Left lung (tissue), 10 donors: ENCODE data around the gene APOF. TPM values are rescaled to one million over a fixed set of nuclear protein-coding genes. Genes with fewer than 3 reads are reported as not detected.
"Not testable (repeated sequence)": the region's sequence is repeated elsewhere in the genome, so short reads cannot be mapped to it uniquely, and the experiment has no call there.

Experiments used
- ATAC-seq: fragments of 200-7000 bp; cut with Tn5 transposase; one replicate; pipeline ENCODE4 v1.9.1; 2020; ENCODE audit warnings: moderate library complexity
- DNase-seq, 4 donors: peaks; one replicate each; pipeline ENCODE4 v3.0.0-alpha.2; 2013 to 2020
- H3K27ac ChIP-seq, 2 donors: fragments of 200-600 bp; sonication (generic) in 1 of 2; one replicate each; pipeline versions ENCODE4 v1.5.0 to v1.8.0; 2020 to 2021
- H3K27me3 ChIP-seq, 2 donors: fragments of 200-600 bp; sonication (generic) in 1 of 2; one replicate each; pipeline versions ENCODE4 v1.5.0 to v1.8.0; 2020 to 2021
- H3K36me3 ChIP-seq, 2 donors: fragments of 200-600 bp; sonication (generic) in 1 of 2; one replicate each; pipeline versions ENCODE4 v1.5.0 to v1.8.0; 2020 to 2021
- H3K4me1 ChIP-seq, 2 donors: fragments of 200-600 bp; one replicate each; pipeline ENCODE4 v1.8.0; 2021
- H3K4me3 ChIP-seq, 2 donors: fragments of 200-600 bp; sonication (generic) in 1 of 2; one replicate each; pipeline versions ENCODE4 v1.5.0 to v1.8.0; 2020 to 2021; ENCODE audit warnings: mild to moderate bottlenecking in 1 of 2
- H3K9me3 ChIP-seq, 2 donors: fragments of 200-600 bp; sonication (generic) in 1 of 2; one replicate each; pipeline versions ENCODE4 v1.5.0 to v1.8.0; 2020 to 2021
- CTCF ChIP-seq, 2 donors: fragments of 200-600 bp; sonication (generic) in 1 of 2; IDR thresholded peaks; one replicate each; pipeline versions ENCODE4 v1.5.0 to v1.8.0; 2021; ENCODE audit warnings: antibody characterized with exemption in 2 of 2
- intact Hi-C, 2 donors: fragments of 100-400 bp; cut with DNase I; formaldehyde crosslinking; loops; one replicate each; pipeline versions ENCODE4 v1.11.2 to v1.14.2; 2022
- polyA plus RNA-seq, 6 donors: library from polyadenylated mRNA; unstranded; fragments of 120-200 nt; gene quantifications; one replicate each; pipeline ENCODE4 v1.2.1, GENCODE V29; 2013; ENCODE audit not compliant: insufficient read length in 6 of 6
- total RNA-seq, 2 donors: library from RNA; stranded (reverse); fragmentation: NEBNext Ultra II Directional; extraction: Animal tissue kit (Norgen Biotek cat#: 25700); gene quantifications; one replicate each; pipeline ENCODE4 v1.2.1, GENCODE V29; 2021
- donor health status: DM: no; HTN: yes; CAD: no.
- donor health status: DM: no; HTN: no; CAD: no.

The APOF gene
- total and polyA plus RNA-seq, 8 donors: 0.13 to 0.18 (median 0.13) TPM; not detected in 5

- H3K9me3 ChIP-seq: no peaks in the 10 kb centered on the region
Observed at GRCh38 chr12:56337753-56338251, 24.9 kb downstream of the APOF start.

GRCh38 chr12:56336361-56337167 lies 26.1 kb downstream of the APOF start:
- DNase-seq (peak in 1 of 4 donors; percentile 58), ATAC-seq (no peak)
- no peaks in the 10 kb centered on the region for H3K27me3 ChIP-seq
- no peaks in the 10 kb centered on the region for H3K9me3 ChIP-seq
- no peak overlapping the region for H3K4me3 ChIP-seq
- intact Hi-C loops: no loop called here
- H3K4me1 ChIP-seq: peaks cover 0 to 50% of the 10 kb centered on the region in 2 donors
- no peak for TF ChIP-seq CTCF (IDR thresholded peaks at IDR 0.05)
- peaks cover 0 to 6% of the 10 kb centered on the region in 2 donors for H3K36me3 ChIP-seq
- peak overlapping the region in 1 of 2 donors; percentile 33 for H3K27ac ChIP-seq

More at GRCh38 chr12:56337753-56338251, 24.9 kb downstream of the APOF start:
- TF ChIP-seq CTCF (IDR thresholded peaks at IDR 0.05): no peak
- H3K27me3 ChIP-seq: no peaks in the 10 kb centered on the region
- intact Hi-C loops: no loop called here
- no peak for ATAC-seq
- peaks cover 0 to 19% of the 10 kb centered on the region in 2 donors for H3K36me3 ChIP-seq
- DNase-seq: no peak
- peak overlapping the region in 1 of 2 donors; percentile 67 for H3K27ac ChIP-seq
- no peak overlapping the region for H3K4me3 ChIP-seq
- H3K4me1 ChIP-seq: peaks cover 0 to 47% of the 10 kb centered on the region in 2 donors

DNA sequence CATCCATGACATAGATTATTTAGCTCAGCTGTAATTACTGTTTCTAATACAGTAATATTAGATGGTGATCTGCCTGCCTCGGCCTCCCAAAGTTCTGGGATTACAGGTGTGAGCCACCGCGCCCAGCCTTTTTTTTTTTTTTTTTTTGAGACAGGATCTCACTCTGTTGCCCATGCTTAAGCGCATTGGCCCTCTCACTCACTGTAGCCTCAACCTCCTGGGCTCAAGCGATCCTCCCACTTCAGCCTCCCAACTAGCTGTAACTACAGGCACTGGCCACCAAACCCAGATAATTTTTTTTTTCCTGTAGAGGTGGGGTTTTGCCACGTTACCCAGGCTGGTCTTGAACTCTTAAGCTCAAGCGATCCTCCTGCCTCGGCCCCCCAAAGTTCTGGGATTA lies 27.1 kb downstream of the APOF start:
- ATAC-seq, intact Hi-C loops, H3K9me3 ChIP-seq, H3K4me3 ChIP-seq, H3K36me3 ChIP-seq, DNase-seq, H3K27ac ChIP-seq, H3K27me3 ChIP-seq: not testable (repeated sequence)
- H3K4me1 ChIP-seq: peaks cover 0 to 50% of the 10 kb centered on the region in 2 donors

GRCh38 chr12:56334490-56334793 lies 28.2 kb downstream of the APOF start:
- H3K4me3 ChIP-seq: peak overlapping the region; percentile 50 to 53
- DNase-seq (no peak), ATAC-seq (no peak)
- intact Hi-C loops: no loop called here
- H3K27me3 ChIP-seq: no peaks in the 10 kb centered on the region
- H3K9me3 ChIP-seq: no peaks in the 10 kb centered on the region
- H3K27ac ChIP-seq: peak overlapping the region; percentile 93 to 95
- TF ChIP-seq CTCF (IDR thresholded peaks at IDR 0.05): no peak
- H3K36me3 ChIP-seq: no peaks in the 10 kb centered on the region
- H3K4me1 ChIP-seq: peaks cover 0 to 43% of the 10 kb centered on the region in 2 donors

GRCh38 chr12:56333679-56334489 lies 28.8 kb downstream of the APOF start, which contains the start of gene PAN2:
TSS of gene PAN2 (minus strand) at chr12:56334000. CDS start at chr12:56333094, 906 bp downstream.
- Histone ChIP-seq H3K27ac (peak within 1 kb of the TSS; percentile 93 to 95), H3K36me3 (no peaks in the 10 kb centered on the region), H3K4me3 (peak within 1 kb of the TSS; percentile 50 to 53), H3K9me3 (no peaks in the 10 kb centered on the region), H3K4me1 (peaks cover 0 to 38% of the 10 kb centered on the region in 2 donors), H3K27me3 (no peaks in the 10 kb centered on the region)
- peak; percentile 21 to 35 for TF ChIP-seq CTCF (IDR thresholded peaks at IDR 0.05)
- intact Hi-C loops: no loop called here
- ATAC-seq (peak; percentile 99), DNase-seq (peak; percentile 93 to 97 (median 95))
